PFSK-1 (cell line): ENCODE results near the gene RAP2C.

Experiments
- FOXP2 ChIP-seq: optimal IDR thresholded peaks from 2 replicates; pipeline ENCODE3; 2011; ENCODE audit warnings: borderline replicate concordance, control low read depth, inconsistent platforms; ENCODE audit not compliant: insufficient read depth; ENCODE audit errors: extremely low read length, extremely low read depth
- POLR2AphosphoS5 ChIP-seq: IDR thresholded peaks from 2 replicates; pipeline ENCODE4 v1.6.1; 2012; ENCODE audit warnings: low read depth, mild to moderate bottlenecking, control low read depth, low read length, moderate library complexity
- SIN3A ChIP-seq: IDR thresholded peaks from 2 replicates; pipeline ENCODE4 v1.6.1; 2012; ENCODE audit warnings: mild to moderate bottlenecking, low read length, moderate library complexity, borderline replicate concordance; ENCODE audit not compliant: insufficient read depth
- TAF1 ChIP-seq: IDR thresholded peaks from 2 replicates; pipeline ENCODE4 v1.6.1; 2012; ENCODE audit warnings: low read length, control low read depth, borderline replicate concordance; ENCODE audit not compliant: insufficient read depth
- TF ChIP-seq, protein P1 (sequence below), 2 experiments: IDR thresholded peaks; 2 replicates each; pipeline versions ENCODE4 v1.6.1 to v1.8.0; 2011 to 2012; ENCODE audit warnings: low read depth in 2 of 2, low read length in 2 of 2, control low read depth in 1 of 2, inconsistent platforms in 1 of 2, mild to moderate bottlenecking in 1 of 2, moderate library complexity in 1 of 2; ENCODE audit not compliant: insufficient read depth in 1 of 2

The RAP2C gene

DNA sequence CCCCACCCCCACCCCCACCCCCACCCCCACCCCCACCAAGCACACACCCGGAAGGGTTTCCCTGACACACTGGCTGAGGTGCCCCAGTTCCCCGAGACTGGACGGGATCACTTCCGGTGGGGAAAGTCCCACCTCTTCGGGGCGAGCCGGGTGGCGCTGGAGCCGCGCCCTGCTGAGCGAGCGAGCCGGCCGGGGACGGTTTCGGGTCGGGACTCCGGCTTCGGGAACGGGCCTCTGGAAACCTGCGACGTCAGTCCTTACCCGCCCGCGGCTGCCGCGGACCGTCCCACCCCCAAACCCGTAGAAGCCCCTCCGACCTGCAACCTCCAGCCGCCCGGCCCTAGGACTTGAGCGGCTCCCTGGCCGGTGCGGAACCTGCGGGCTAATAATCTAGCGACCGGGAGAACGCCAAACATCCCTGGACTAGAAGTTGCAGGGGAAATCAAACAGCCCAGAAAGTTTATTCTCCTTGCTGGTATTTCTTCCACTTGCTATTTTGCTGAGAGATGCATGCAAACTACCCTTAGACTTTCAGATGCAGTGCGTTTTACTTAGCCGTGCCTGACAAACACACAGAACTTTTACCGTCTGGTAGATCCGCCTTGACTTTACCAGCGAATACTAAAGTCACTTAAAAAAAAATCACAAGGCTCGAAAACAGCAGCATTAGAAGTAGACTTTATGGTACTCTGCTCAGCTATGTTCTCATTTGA lies 991 bp downstream of the RAP2C start:
- TF ChIP-seq POLR2AphosphoS5 = no peak; the same call in 1 of the 2 replicates
- no peak for TF ChIP-seq FOXP2
- no peak for TF ChIP-seq SIN3A
- TF ChIP-seq, protein P1, sequence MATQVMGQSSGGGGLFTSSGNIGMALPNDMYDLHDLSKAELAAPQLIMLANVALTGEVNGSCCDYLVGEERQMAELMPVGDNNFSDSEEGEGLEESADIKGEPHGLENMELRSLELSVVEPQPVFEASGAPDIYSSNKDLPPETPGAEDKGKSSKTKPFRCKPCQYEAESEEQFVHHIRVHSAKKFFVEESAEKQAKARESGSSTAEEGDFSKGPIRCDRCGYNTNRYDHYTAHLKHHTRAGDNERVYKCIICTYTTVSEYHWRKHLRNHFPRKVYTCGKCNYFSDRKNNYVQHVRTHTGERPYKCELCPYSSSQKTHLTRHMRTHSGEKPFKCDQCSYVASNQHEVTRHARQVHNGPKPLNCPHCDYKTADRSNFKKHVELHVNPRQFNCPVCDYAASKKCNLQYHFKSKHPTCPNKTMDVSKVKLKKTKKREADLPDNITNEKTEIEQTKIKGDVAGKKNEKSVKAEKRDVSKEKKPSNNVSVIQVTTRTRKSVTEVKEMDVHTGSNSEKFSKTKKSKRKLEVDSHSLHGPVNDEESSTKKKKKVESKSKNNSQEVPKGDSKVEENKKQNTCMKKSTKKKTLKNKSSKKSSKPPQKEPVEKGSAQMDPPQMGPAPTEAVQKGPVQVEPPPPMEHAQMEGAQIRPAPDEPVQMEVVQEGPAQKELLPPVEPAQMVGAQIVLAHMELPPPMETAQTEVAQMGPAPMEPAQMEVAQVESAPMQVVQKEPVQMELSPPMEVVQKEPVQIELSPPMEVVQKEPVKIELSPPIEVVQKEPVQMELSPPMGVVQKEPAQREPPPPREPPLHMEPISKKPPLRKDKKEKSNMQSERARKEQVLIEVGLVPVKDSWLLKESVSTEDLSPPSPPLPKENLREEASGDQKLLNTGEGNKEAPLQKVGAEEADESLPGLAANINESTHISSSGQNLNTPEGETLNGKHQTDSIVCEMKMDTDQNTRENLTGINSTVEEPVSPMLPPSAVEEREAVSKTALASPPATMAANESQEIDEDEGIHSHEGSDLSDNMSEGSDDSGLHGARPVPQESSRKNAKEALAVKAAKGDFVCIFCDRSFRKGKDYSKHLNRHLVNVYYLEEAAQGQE (IDR thresholded peaks at IDR 0.05; ENCODE audit: insufficient read depth in 1 of 2, low read depth in 2 of 2, low read length in 2 of 2) = no peak
- TF ChIP-seq TAF1 = 0 out of 2 replicates have a peak, but pooled peaks have one; percentile 36

DNA sequence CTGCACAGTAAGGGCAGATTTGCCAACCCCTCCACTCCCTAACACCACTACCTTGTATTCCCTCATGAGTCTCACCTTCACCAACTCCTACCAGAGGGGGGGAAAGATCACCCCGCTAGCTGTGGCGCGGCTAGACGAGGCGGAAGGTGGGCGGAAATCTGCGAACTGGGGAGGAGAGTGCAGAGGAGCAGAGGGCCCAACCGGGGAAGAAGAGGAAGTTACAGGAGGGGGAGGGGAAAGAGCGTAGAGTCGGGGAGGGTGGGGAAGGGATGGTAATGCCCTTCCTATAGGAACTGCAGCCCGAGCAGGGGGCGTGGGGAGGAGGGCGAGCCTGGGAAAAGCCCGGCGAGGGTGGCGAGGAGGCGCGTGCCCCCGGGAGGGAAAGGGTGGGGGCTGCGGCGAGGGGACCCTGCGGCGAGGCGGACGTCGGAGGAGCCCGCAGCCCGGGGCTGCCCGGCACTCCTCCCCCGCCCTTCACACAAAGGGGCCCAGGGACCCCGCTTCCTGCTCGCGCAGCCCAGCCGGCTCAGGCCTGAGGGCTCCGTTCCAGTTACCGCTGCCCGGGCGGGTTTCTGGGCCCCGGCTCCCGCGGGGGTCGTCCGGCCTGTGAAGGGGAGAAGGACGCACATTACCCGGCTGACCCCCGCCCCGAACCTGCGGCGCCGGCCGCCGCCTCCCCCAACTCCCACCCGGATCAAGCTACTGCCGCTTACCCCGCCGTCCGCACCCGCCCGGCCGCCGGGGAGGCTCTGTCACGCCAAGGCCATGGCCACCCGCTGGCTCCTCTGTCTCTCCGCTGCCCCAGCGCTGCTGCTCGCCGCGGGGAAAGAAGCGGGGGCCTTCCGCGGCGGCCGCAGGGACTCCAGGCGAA lies 1.8 kb downstream of the RAP2C start:
- no peak for TF ChIP-seq FOXP2
- peak; percentile 36; the same call in 1 of the 2 replicates for TF ChIP-seq SIN3A
- TF ChIP-seq POLR2AphosphoS5 = peak; percentile 61; the same call in 1 of the 2 replicates
- TF ChIP-seq, protein P1 (IDR thresholded peaks at IDR 0.05; ENCODE audit: insufficient read depth in 1 of 2, low read depth in 2 of 2, low read length in 2 of 2) = no peak
- peak; percentile 54; the same call in 1 of the 2 replicates for TF ChIP-seq TAF1

DNA sequence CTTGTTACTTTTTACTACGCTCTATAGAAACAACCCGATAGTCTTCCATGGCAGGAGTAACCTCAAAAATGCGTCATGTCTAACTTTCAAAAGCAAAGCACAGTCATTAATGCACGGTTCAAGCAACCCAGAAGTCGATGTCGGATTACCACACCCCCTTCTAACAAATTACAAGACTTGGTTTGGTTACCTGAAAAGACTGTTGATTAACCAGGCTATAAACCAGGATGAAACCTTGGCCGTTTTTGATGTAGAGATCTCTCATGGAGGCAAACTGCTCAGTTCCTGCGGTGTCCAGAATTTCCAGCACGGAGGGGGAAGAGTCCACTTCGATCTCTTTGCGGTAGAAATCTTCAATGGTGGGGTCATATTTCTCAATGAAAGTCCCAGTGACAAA lies 2.4 kb downstream of the RAP2C start:
- no peak for TF ChIP-seq TAF1
- TF ChIP-seq, protein P1 (IDR thresholded peaks at IDR 0.05; ENCODE audit: insufficient read depth in 1 of 2, low read depth in 2 of 2, low read length in 2 of 2) = no peak
- TF ChIP-seq FOXP2 = no peak
- TF ChIP-seq POLR2AphosphoS5 = no peak
- TF ChIP-seq SIN3A = no peak

DNA sequence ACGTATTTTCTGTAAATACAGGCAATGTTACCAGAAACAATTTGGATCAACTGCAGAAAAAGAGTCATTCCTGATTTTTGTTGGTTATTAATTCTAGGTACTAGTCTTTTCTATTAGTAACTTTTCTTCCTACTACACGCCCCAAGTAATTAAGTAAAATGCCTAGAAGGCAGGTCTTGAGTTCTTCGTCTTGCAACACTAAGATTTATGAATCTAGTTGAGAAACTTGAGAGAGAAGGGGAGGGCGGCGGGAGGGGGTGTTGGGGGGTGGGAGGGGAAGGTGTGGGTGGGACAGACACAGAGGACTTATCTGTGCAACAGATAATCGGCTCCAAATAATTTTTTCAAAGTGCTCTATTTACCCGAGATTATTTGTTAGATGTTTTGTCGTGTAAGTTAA lies 3.0 kb downstream of the RAP2C start:
- TF ChIP-seq SIN3A (no peak), POLR2AphosphoS5 (no peak), FOXP2 (no peak), TAF1 (no peak)
- TF ChIP-seq, protein P1 (IDR thresholded peaks at IDR 0.05; ENCODE audit: insufficient read depth in 1 of 2, low read depth in 2 of 2, low read length in 2 of 2) = no peak

DNA sequence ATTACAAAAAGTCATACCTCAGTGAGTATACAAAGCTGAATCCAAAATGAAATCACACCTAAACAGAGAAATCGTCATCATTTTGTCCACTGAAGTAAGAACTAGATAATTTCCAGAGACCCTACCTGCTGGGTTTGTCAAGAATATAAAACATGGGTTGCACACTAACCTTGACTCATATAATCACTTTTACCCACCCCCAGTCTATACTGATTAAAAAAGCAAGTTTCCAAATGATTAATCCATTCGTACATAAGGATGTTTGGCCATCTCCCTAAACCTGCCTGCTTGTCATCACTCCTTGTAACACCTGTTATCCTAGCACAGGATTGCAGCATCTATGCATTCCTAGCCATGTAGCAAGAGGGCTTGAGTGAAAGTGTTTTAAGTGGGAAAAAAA lies 4.7 kb downstream of the RAP2C start:
- TF ChIP-seq TAF1 = no peak
- no peak for TF ChIP-seq SIN3A
- TF ChIP-seq, protein P1 (IDR thresholded peaks at IDR 0.05; ENCODE audit: insufficient read depth in 1 of 2, low read depth in 2 of 2, low read length in 2 of 2) = no peak
- no peak for TF ChIP-seq FOXP2
- TF ChIP-seq POLR2AphosphoS5 = no peak
